ENCODE measurements around the gene MICAL3.

DNA sequence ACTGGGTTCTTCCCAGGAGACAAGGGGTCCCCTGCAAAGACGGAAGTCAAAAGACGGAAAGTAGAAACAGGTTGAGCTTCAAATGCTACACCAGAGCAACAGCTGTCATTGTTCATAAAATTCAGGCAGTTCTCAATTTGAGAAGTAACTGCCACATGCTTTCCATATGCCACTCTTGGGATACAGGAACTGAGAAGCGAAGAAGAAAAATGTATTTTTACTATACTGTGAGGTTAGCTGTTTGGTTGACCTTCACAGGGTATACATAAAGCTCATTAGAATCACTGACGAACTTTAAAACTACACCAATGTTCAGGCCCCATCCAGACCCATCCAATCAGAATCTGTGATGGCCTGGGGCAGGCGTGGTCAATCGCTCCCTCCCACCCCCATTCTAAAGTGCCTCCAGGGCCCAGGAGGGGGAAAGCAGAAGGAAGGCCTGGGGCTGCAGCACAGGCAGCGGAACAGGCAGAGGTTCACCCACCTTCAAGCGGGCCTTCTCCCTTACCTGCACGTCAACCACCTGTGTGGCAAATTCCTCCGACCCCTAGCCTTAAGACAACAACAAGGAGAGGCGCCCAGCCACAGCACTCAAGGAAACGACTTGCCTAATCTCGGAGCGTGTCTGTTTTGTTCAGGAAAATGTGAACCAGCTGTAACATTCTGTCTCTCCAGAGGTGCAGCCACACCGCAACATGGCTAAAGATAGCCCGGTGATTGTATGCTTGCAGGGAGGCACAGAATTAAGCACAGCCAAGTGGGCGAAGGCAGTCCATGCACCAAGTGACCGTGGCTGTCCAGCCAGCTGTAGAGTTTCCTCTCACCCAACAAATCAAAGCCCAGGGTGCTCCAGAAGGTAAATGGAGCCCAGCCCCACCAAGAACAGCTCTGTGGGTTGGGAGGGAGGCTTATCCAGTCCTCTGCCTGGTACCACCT is 82.6 kb downstream of the MICAL3 start:
- TF ChIP-seq JUN (IDR thresholded peaks at IDR 0.05): no peak
- no peak for TF ChIP-seq HMGXB4 (CRISPR knock-in tag; IDR thresholded peaks at IDR 0.05; ENCODE audit: borderline replicate concordance)
- TF ChIP-seq POLR2A (IDR thresholded peaks at IDR 0.05; ENCODE audit: low read length): no peak
- TF ChIP-seq, protein P1, sequence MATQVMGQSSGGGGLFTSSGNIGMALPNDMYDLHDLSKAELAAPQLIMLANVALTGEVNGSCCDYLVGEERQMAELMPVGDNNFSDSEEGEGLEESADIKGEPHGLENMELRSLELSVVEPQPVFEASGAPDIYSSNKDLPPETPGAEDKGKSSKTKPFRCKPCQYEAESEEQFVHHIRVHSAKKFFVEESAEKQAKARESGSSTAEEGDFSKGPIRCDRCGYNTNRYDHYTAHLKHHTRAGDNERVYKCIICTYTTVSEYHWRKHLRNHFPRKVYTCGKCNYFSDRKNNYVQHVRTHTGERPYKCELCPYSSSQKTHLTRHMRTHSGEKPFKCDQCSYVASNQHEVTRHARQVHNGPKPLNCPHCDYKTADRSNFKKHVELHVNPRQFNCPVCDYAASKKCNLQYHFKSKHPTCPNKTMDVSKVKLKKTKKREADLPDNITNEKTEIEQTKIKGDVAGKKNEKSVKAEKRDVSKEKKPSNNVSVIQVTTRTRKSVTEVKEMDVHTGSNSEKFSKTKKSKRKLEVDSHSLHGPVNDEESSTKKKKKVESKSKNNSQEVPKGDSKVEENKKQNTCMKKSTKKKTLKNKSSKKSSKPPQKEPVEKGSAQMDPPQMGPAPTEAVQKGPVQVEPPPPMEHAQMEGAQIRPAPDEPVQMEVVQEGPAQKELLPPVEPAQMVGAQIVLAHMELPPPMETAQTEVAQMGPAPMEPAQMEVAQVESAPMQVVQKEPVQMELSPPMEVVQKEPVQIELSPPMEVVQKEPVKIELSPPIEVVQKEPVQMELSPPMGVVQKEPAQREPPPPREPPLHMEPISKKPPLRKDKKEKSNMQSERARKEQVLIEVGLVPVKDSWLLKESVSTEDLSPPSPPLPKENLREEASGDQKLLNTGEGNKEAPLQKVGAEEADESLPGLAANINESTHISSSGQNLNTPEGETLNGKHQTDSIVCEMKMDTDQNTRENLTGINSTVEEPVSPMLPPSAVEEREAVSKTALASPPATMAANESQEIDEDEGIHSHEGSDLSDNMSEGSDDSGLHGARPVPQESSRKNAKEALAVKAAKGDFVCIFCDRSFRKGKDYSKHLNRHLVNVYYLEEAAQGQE (IDR thresholded peaks at IDR 0.05): no peak
- TF ChIP-seq CBX8 (IDR thresholded peaks at IDR 0.05): no peak
- no peak for TF ChIP-seq HOXB13 (CRISPR knock-in tag; IDR thresholded peaks at IDR 0.05; ENCODE audit: low read depth)
- TF ChIP-seq, protein P2, sequence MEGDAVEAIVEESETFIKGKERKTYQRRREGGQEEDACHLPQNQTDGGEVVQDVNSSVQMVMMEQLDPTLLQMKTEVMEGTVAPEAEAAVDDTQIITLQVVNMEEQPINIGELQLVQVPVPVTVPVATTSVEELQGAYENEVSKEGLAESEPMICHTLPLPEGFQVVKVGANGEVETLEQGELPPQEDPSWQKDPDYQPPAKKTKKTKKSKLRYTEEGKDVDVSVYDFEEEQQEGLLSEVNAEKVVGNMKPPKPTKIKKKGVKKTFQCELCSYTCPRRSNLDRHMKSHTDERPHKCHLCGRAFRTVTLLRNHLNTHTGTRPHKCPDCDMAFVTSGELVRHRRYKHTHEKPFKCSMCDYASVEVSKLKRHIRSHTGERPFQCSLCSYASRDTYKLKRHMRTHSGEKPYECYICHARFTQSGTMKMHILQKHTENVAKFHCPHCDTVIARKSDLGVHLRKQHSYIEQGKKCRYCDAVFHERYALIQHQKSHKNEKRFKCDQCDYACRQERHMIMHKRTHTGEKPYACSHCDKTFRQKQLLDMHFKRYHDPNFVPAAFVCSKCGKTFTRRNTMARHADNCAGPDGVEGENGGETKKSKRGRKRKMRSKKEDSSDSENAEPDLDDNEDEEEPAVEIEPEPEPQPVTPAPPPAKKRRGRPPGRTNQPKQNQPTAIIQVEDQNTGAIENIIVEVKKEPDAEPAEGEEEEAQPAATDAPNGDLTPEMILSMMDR (IDR thresholded peaks at IDR 0.05): no peak
- TF ChIP-seq CHD2 (IDR thresholded peaks at IDR 0.05; ENCODE audit: low read length, partially characterized antibody): no peak
